Measurements from ENCODE around the gene KLK8. TPM values are rescaled to one million over a fixed set of nuclear protein-coding genes. Genes with fewer than 3 reads are reported as not detected.

Gene KLK8
- polyA plus RNA-seq, 1 of the 3 experiments (the other 2 are of a cell fraction) = not detected

GRCh38 chr19:50949861-50950260, 51.5 kb downstream of the KLK8 start (continued):
- TF ChIP-seq REST (IDR thresholded peaks at IDR 0.05; ENCODE audit: low read depth, low read length) (no peak), FOXM1 (IDR thresholded peaks at IDR 0.05; ENCODE audit: low read depth) (no peak)

- no peaks in the 10 kb centered on the region for H3K4me1 ChIP-seq (ENCODE audit: control insufficient read depth in 1 of 2, insufficient read depth in 2 of 2, low read depth in 1 of 2, low read length in 1 of 2)
- H3K9me2 ChIP-seq = no peaks in the 10 kb centered on the region
- no peak overlapping the region for H2AFZ ChIP-seq (ENCODE audit: low read depth)
- H3K4me2 ChIP-seq = no peak overlapping the region
- no peaks in the 10 kb centered on the region for H3K9me3 ChIP-seq
- no peaks in the 10 kb centered on the region for H3K79me2 ChIP-seq (ENCODE audit: insufficient read depth)
- no peaks in the 10 kb centered on the region for H4K20me1 ChIP-seq (ENCODE audit: insufficient read depth)
- H3F3A ChIP-seq (replicated peaks; ENCODE audit: insufficient read depth) = no peaks in the 10 kb centered on the region
- no peak for DNase-seq
- H3K36me3 ChIP-seq (replicated peaks in 1 of 2; ENCODE audit: control insufficient read depth in 1 of 2, insufficient read depth in 2 of 2, low read length in 1 of 2) = no peaks in the 10 kb centered on the region
- peaks cover 30% of the 10 kb centered on the region; the same call in 1 of the 2 replicates for H3K27me3 ChIP-seq (ENCODE audit: insufficient read depth)
- ChIA-PET POLR2A (no interaction called here), CTCF (interaction anchor here (1.9 to 4.4 kb wide), 2 partner anchors 17 to 25 kb away, joined by 5 to 16 read pairs; no protein-coding TSS in a partner anchor)
- H3K4me3 ChIP-seq (ENCODE audit: low read depth in 2 of 2, low read length in 1 of 2) = no peak overlapping the region
- WGBS (ENCODE audit: low lambda C conversion rate) = 8% methylated on average over 4 of the region's 4 CpGs
- H3K27ac ChIP-seq (ENCODE audit: low read depth in 2 of 2, low read length in 1 of 2) = no peak overlapping the region
- no peak overlapping the region for H3K9ac ChIP-seq
- no peak for TF ChIP-seq RFX5 (IDR thresholded peaks at IDR 0.05; ENCODE audit: low read length)
- no peak for TF ChIP-seq GATA2 (CRISPR knock-in tag; IDR thresholded peaks at IDR 0.05)
- TF ChIP-seq POLR2AphosphoS5 (IDR thresholded peaks at IDR 0.05; ENCODE audit: low read depth, low read length) = no peak
- no peak for TF ChIP-seq SIN3A (IDR thresholded peaks at IDR 0.05; ENCODE audit: borderline replicate concordance, low read depth, low read length)
- TF ChIP-seq CHD2 (IDR thresholded peaks at IDR 0.05; ENCODE audit: low read length, partially characterized antibody) = no peak
- no peak for TF ChIP-seq TEAD4 (IDR thresholded peaks at IDR 0.05; ENCODE audit: borderline replicate concordance, insufficient read depth)
- TF ChIP-seq ELF1 (IDR thresholded peaks at IDR 0.05) = no peak
- no peak for TF ChIP-seq REST (IDR thresholded peaks at IDR 0.05; ENCODE audit: low read depth, low read length)
- TF ChIP-seq, protein P1, sequence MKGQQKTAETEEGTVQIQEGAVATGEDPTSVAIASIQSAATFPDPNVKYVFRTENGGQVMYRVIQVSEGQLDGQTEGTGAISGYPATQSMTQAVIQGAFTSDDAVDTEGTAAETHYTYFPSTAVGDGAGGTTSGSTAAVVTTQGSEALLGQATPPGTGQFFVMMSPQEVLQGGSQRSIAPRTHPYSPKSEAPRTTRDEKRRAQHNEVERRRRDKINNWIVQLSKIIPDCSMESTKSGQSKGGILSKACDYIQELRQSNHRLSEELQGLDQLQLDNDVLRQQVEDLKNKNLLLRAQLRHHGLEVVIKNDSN (IDR thresholded peaks at IDR 0.05; ENCODE audit: borderline replicate concordance, low read depth) = no peak
- no peak for TF ChIP-seq IRF3 (IDR thresholded peaks at IDR 0.05; ENCODE audit: low read depth, low read length)
- TF ChIP-seq GABPA (IDR thresholded peaks at IDR 0.05; ENCODE audit: low read depth) = no peak
These were observed 54.3 kb downstream of the KLK8 start for GRCh38 chr19:50947123-50947522.

Other genes starting within 250 kb of the KLK8 start
- gene GPR32, start 231.1 kb downstream of the KLK8 start, polyA plus RNA-seq (2012; rRNA removed) = not detected in 2 replicates
- not detected in 2 replicates for gene ACP4, start 211.2 kb downstream of the KLK8 start, polyA plus RNA-seq (2012; rRNA removed)
- gene KLK1, start 177.8 kb downstream of the KLK8 start, polyA plus RNA-seq (2012; rRNA removed) = not detected in 2 replicates
- not detected in 2 replicates for gene KLK15, start 168.0 kb downstream of the KLK8 start, polyA plus RNA-seq (2012; rRNA removed)
- not detected in 2 replicates for gene KLK3, start 146.7 kb downstream of the KLK8 start, polyA plus RNA-seq (2012; rRNA removed)
- 0.15 and 0.44 TPM in 2 replicates for gene KLK2, start 128.2 kb downstream of the KLK8 start, polyA plus RNA-seq (2012; rRNA removed)
- gene KLK4, start 90.2 kb downstream of the KLK8 start, polyA plus RNA-seq (2012; rRNA removed) = not detected in 2 replicates
- not detected in 2 replicates for gene KLK5, start 48.6 kb downstream of the KLK8 start, polyA plus RNA-seq (2012; rRNA removed)
- gene KLK6, start 32.0 kb downstream of the KLK8 start, polyA plus RNA-seq (2012; rRNA removed) = not detected in 2 replicates
- not detected in 2 replicates for gene KLK7, start 17.7 kb downstream of the KLK8 start, polyA plus RNA-seq (2012; rRNA removed)
- not detected in 2 replicates for gene KLK10, start 18.1 kb upstream of the KLK8 start, polyA plus RNA-seq (2012; rRNA removed)
- gene KLK11, start 25.0 kb upstream of the KLK8 start, polyA plus RNA-seq (2012; rRNA removed) = not detected in 2 replicates
- not detected in 2 replicates for gene KLK12, start 33.4 kb upstream of the KLK8 start, polyA plus RNA-seq (2012; rRNA removed)
- not detected in 2 replicates for gene KLK13, start 63.5 kb upstream of the KLK8 start, polyA plus RNA-seq (2012; rRNA removed)
- 0.19 and 0.26 TPM in 2 replicates for gene KLK14, start 81.3 kb upstream of the KLK8 start, polyA plus RNA-seq (2012; rRNA removed)
- 7.2 and 8.8 TPM in 2 replicates for gene CTU1, start 106.8 kb upstream of the KLK8 start, polyA plus RNA-seq (2012; rRNA removed)
- gene SIGLEC9, start 123.3 kb upstream of the KLK8 start, polyA plus RNA-seq (2012; rRNA removed) = not detected in 2 replicates
- gene SIGLEC7, start 140.7 kb upstream of the KLK8 start, polyA plus RNA-seq (2012; rRNA removed) = not detected in 2 replicates
- 0.36 and 0.67 TPM in 2 replicates for gene CD33, start 223.5 kb upstream of the KLK8 start, polyA plus RNA-seq (2012; rRNA removed)
- gene SIGLECL1, start 249.5 kb upstream of the KLK8 start, polyA plus RNA-seq (2012; rRNA removed) = not detected in 2 replicates

All from SK-N-SH (cell line).